Muscle of leg (tissue), 11 donors: Measurements from ENCODE around the gene PCDHB11. TPM values are rescaled to one million over a fixed set of nuclear protein-coding genes. Genes with fewer than 3 reads are reported as not detected.
"Not testable (repeated sequence)": the region's sequence is repeated elsewhere in the genome, so short reads cannot be mapped to it uniquely, and the experiment has no call there.

Experiments
- DNase-seq: peaks from one replicate; pipeline ENCODE4 v3.0.0; 2013
- H3K27ac ChIP-seq: one replicate; pipeline ENCODE4 v1.5.1; 2013; ENCODE audit warnings: mild to moderate bottlenecking, low read length, control low read depth
- H3K27me3 ChIP-seq: one replicate; pipeline ENCODE4 v1.6.1; 2013; ENCODE audit warnings: low read length; ENCODE audit not compliant: control insufficient read depth, insufficient read depth
- H3K36me3 ChIP-seq: one replicate; pipeline ENCODE4 v1.6.1; 2013; ENCODE audit warnings: low read length; ENCODE audit not compliant: control insufficient read depth, insufficient read depth
- H3K4me1 ChIP-seq: one replicate; pipeline ENCODE4 v1.6.1; 2013; ENCODE audit warnings: low read length; ENCODE audit not compliant: control insufficient read depth, insufficient read depth
- H3K4me3 ChIP-seq: one replicate; pipeline ENCODE4 v1.5.1; 2013; ENCODE audit warnings: low read length, control low read depth
- H3K9me3 ChIP-seq: replicated peaks from 2 replicates; pipeline ENCODE4 v1.6.1; 2013; ENCODE audit warnings: low read depth, low read length; ENCODE audit not compliant: control insufficient read depth
- WGBS: methylation state at CpG from one replicate; pipeline ENCODE4 v1.1.5; 2013; ENCODE audit warnings: missing lambda C conversion rate; ENCODE audit not compliant: insufficient coverage; 5-methylcytosine and 5-hydroxymethylcytosine counted together
- polyA plus RNA-seq, 8 donors: library from polyadenylated mRNA; unstranded; fragments of 120-200 nt; gene quantifications; one replicate each; pipeline versions ENCODE4 v1.2.1 to v1.2.3, GENCODE V29; 2013; ENCODE audit warnings: inconsistent platforms in 1 of 8, low replicate concordance in 1 of 8; ENCODE audit not compliant: insufficient read length in 8 of 8, insufficient read depth in 1 of 8
- total RNA-seq: library from RNA; stranded (reverse); fragments of 120-200 nt; gene quantifications from one replicate; pipeline ENCODE4 v1.2.4, GENCODE V29; 2013

The PCDHB11 gene
- total and polyA plus RNA-seq, 9 donors: 1.9 to 4.3 (median 2.5) TPM

GRCh38 chr5:141184117-141184855 is 15.1 kb upstream of the PCDHB11 start:
- not testable (repeated sequence) for DNase-seq, H3K36me3 ChIP-seq, H3K4me3 ChIP-seq, H3K27ac ChIP-seq, H3K4me1 ChIP-seq
- Histone ChIP-seq H3K9me3 (peaks cover 26% of the 10 kb centered on the region), H3K27me3 (peaks cover 15% of the 10 kb centered on the region)
- WGBS: 33% methylated on average over 16 of the region's 69 CpGs

- Histone ChIP-seq H3K4me1 (no peaks in the 10 kb centered on the region), H3K9me3 (peaks cover 26% of the 10 kb centered on the region), H3K27me3 (peaks cover 14% of the 10 kb centered on the region), H3K27ac (no peak within 1 kb of the TSS), H3K4me3 (no peak within 1 kb of the TSS), H3K36me3 (no peaks in the 10 kb centered on the region)
- peak; percentile 22 for DNase-seq
- WGBS: 7% methylated on average over 2 of the region's 9 CpGs
Observed at GRCh38 chr5:141186897-141187512, 12.4 kb upstream of the PCDHB11 start, which contains the start of gene PCDHB9. Gene PCDHB9 (plus strand): TSS chr5:141187161. CDS start chr5:141187319, 158 bp downstream.

GRCh38 chr5:141188682-141189081 is 10.7 kb upstream of the PCDHB11 start:
- WGBS: 30% methylated on average over 10 of the region's 37 CpGs
- DNase-seq, H3K4me3 ChIP-seq, H3K4me1 ChIP-seq, H3K36me3 ChIP-seq, H3K27ac ChIP-seq, H3K27me3 ChIP-seq: not testable (repeated sequence)
- H3K9me3 ChIP-seq: peaks cover 24% of the 10 kb centered on the region

- no CpG with 5 or more reads among the region's 35 CpGs for WGBS
- not testable (repeated sequence) for H3K27ac ChIP-seq, DNase-seq, H3K4me3 ChIP-seq, H3K27me3 ChIP-seq, H3K4me1 ChIP-seq, H3K36me3 ChIP-seq
- H3K9me3 ChIP-seq: peaks cover 24% of the 10 kb centered on the region
Observed at GRCh38 chr5:141189131-141189530, 10.3 kb upstream of the PCDHB11 start.

- H3K9me3 ChIP-seq: peaks cover 19% of the 10 kb centered on the region
- 7% methylated on average over 6 of the region's 10 CpGs for WGBS
- peak; percentile 11 for DNase-seq
- no peaks in the 10 kb centered on the region for H3K4me1 ChIP-seq
- H3K4me3 ChIP-seq: no peak within 1 kb of the TSS
- H3K27ac ChIP-seq: no peak within 1 kb of the TSS
- peaks cover 7% of the 10 kb centered on the region for H3K27me3 ChIP-seq
- H3K36me3 ChIP-seq: no peaks in the 10 kb centered on the region
Observed at GRCh38 chr5:141192110-141192725, 7.2 kb upstream of the PCDHB11 start, which contains the start of gene PCDHB10. Gene PCDHB10 (plus strand): TSS chr5:141192353. CDS start chr5:141192553, 200 bp downstream.

GRCh38 chr5:141194332-141194731 is 5.1 kb upstream of the PCDHB11 start:
- H3K4me1 ChIP-seq, H3K36me3 ChIP-seq, H3K27me3 ChIP-seq, H3K4me3 ChIP-seq, DNase-seq, H3K27ac ChIP-seq: not testable (repeated sequence)
- WGBS: 38% methylated on average over 3 of the region's 37 CpGs
- H3K9me3 ChIP-seq: peaks cover 19% of the 10 kb centered on the region

GRCh38 chr5:141196363-141196762 is 3.1 kb upstream of the PCDHB11 start:
- Histone ChIP-seq H3K27me3 (peaks cover 2% of the 10 kb centered on the region), H3K27ac (no peak overlapping the region), H3K4me3 (no peak overlapping the region), H3K9me3 (peaks cover 30% of the 10 kb centered on the region), H3K36me3 (no peaks in the 10 kb centered on the region), H3K4me1 (no peaks in the 10 kb centered on the region)
- no peak for DNase-seq
- WGBS: 0% methylated on average over 1 of the region's 3 CpGs

- not testable (repeated sequence) for H3K4me3 ChIP-seq, H3K27me3 ChIP-seq, H3K36me3 ChIP-seq, H3K27ac ChIP-seq, H3K4me1 ChIP-seq, DNase-seq
- 26% methylated on average over 8 of the region's 38 CpGs for WGBS
- peaks cover 29% of the 10 kb centered on the region for H3K9me3 ChIP-seq
Observed at GRCh38 chr5:141201126-141201525, 1.7 kb downstream of the PCDHB11 start.

GRCh38 chr5:141201646-141202045 is 2.2 kb downstream of the PCDHB11 start:
- 26% methylated on average over 23 of the region's 35 CpGs for WGBS
- H3K4me3 ChIP-seq, H3K27ac ChIP-seq, H3K27me3 ChIP-seq, H3K36me3 ChIP-seq, DNase-seq, H3K4me1 ChIP-seq: not testable (repeated sequence)
- peaks cover 27% of the 10 kb centered on the region for H3K9me3 ChIP-seq

- H3K36me3 ChIP-seq: no peaks in the 10 kb centered on the region
- H3K27ac ChIP-seq: no peak within 1 kb of the TSS
- H3K4me1 ChIP-seq: no peaks in the 10 kb centered on the region
- peak within 1 kb of the TSS; percentile 11 for H3K4me3 ChIP-seq
- peak; percentile 8 for DNase-seq
- peaks cover 7% of the 10 kb centered on the region for H3K27me3 ChIP-seq
- H3K9me3 ChIP-seq: peaks cover 35% of the 10 kb centered on the region
- WGBS: 17% methylated on average over 9 of the region's 11 CpGs
Observed at GRCh38 chr5:141208478-141208877, 9.1 kb downstream of the PCDHB11 start, which contains the start of gene PCDHB12. Gene PCDHB12 (plus strand): TSS chr5:141208719. CDS start chr5:141208908, 189 bp downstream.
